Smooth muscle cell (in vitro differentiated cells): ENCODE results near the gene AQP2. TPM values are rescaled to one million over a fixed set of nuclear protein-coding genes. Genes with fewer than 3 reads are reported as not detected.
A peak's percentile ranks its signal among the peaks of the same experiment; 100 is the strongest.

Experiments
- DNase-seq: peaks from one replicate; lab custom pipeline; 2025; ENCODE audit not compliant: unreplicated experiment; lab: John Stamatoyannopoulos, UW
- H2AFZ ChIP-seq: fragments of 200-600 bp; sonication (generic); 2 replicates; pipeline ENCODE4 v1.6.0; 2016; ENCODE audit warnings: antibody characterized with exemption, low read depth, mild to moderate bottlenecking
- H3F3A ChIP-seq: fragments of 200-600 bp; sonication (generic); 2 replicates; pipeline ENCODE4 v1.6.0; 2017; ENCODE audit warnings: antibody characterized with exemption, low read depth
- H3K27ac ChIP-seq: fragments of 200-600 bp; sonication (generic); 2 replicates; pipeline ENCODE4 v1.5.1; 2016; ENCODE audit warnings: low read depth, mild to moderate bottlenecking
- H3K27me3 ChIP-seq: fragments of 200-600 bp; sonication (generic); 2 replicates; pipeline ENCODE4 v1.6.1; 2016; ENCODE audit warnings: low read depth, mild to moderate bottlenecking
- H3K36me3 ChIP-seq: fragments of 200-600 bp; sonication (generic); 2 replicates; pipeline ENCODE4 v1.5.1; 2016; ENCODE audit warnings: low read depth
- H3K4me1 ChIP-seq: fragments of 200-600 bp; sonication (generic); 2 replicates; pipeline ENCODE4 v1.5.1; 2016; ENCODE audit warnings: low read depth
- H3K4me2 ChIP-seq: fragments of 200-600 bp; sonication (generic); 2 replicates; pipeline ENCODE4 v1.6.0; 2016; ENCODE audit warnings: mild to moderate bottlenecking
- H3K4me3 ChIP-seq: fragments of 200-600 bp; sonication (generic); 2 replicates; pipeline ENCODE4 v1.5.1; 2016; ENCODE audit warnings: mild to moderate bottlenecking
- H3K79me2 ChIP-seq: fragments of 200-600 bp; sonication (generic); 2 replicates; pipeline ENCODE4 v1.6.0; 2016; ENCODE audit warnings: low read depth, mild to moderate bottlenecking
- H3K9ac ChIP-seq: fragments of 200-600 bp; sonication (generic); 2 replicates; pipeline ENCODE4 v1.6.0; 2016; ENCODE audit warnings: low read depth
- H3K9me3 ChIP-seq: fragments of 200-600 bp; sonication (generic); replicated peaks from 2 replicates; pipeline ENCODE4 v1.5.1; 2016; ENCODE audit warnings: low read depth
- H4K20me1 ChIP-seq: fragments of 200-600 bp; sonication (generic); 2 replicates; pipeline ENCODE4 v1.6.0; 2016; ENCODE audit warnings: low read depth
- CTCF ChIP-seq: fragments of 200-600 bp; sonication (generic); IDR thresholded peaks from 2 replicates; pipeline ENCODE4 v1.5.1; 2017; ENCODE audit warnings: borderline replicate concordance, mild to moderate bottlenecking, antibody characterized with exemption; ENCODE audit not compliant: insufficient read depth, poor library complexity, severe bottlenecking
- WGBS: methylation state at CpG from one replicate; pipeline ENCODE4 v1.1.7; 2016; ENCODE audit warnings: low lambda C conversion rate; 5-methylcytosine and 5-hydroxymethylcytosine counted together
- polyA plus RNA-seq: library from polyadenylated mRNA; unstranded; fragments of >200 nt; fragmentation: Nextera tagmentation; extraction: Ambion mirVana; gene quantifications from 2 replicates; pipeline ENCODE4 v1.2.1, GENCODE V29; 2016
- total RNA-seq: library from RNA; depleted of rRNA; stranded (reverse); fragments of >200 nt; gene quantifications from 2 replicates; pipeline ENCODE4 v1.2.3, GENCODE V29; 2014

Gene AQP2
- total and polyA plus RNA-seq, 2 experiments from 2014 or later = 0.13 to 0.14 TPM

- H2AFZ ChIP-seq = peak overlapping the region; percentile 96
- WGBS = 67% methylated on average over 9 of the region's 9 CpGs
- no peak for TF ChIP-seq CTCF
Observed at GRCh38 chr12:49946086-49946485, 4.5 kb upstream of the AQP2 start.

GRCh38 chr12:49946497-49946896 lies 4.0 kb upstream of the AQP2 start:
- no peaks in the 10 kb centered on the region for H4K20me1 ChIP-seq
- TF ChIP-seq CTCF = no peak
- H3K79me2 ChIP-seq = no peaks in the 10 kb centered on the region
- H3K27me3 ChIP-seq = no peaks in the 10 kb centered on the region
- H3K4me1 ChIP-seq = peaks cover 4% of the 10 kb centered on the region
- no peaks in the 10 kb centered on the region for H3K9me3 ChIP-seq
- no peak overlapping the region for H3K9ac ChIP-seq
- no peak overlapping the region for H3K27ac ChIP-seq
- no peak overlapping the region for H3K4me2 ChIP-seq
- H3F3A ChIP-seq = no peaks in the 10 kb centered on the region
- no peak overlapping the region for H3K4me3 ChIP-seq
- peak overlapping the region; percentile 96 for H2AFZ ChIP-seq
- DNase-seq = no peak
- H3K36me3 ChIP-seq = no peaks in the 10 kb centered on the region
- 78% methylated on average over 3 of the region's 3 CpGs for WGBS

More at GRCh38 chr12:49946086-49946485, 4.5 kb upstream of the AQP2 start:
- H3K4me1 ChIP-seq = peaks cover 4% of the 10 kb centered on the region
- DNase-seq = no peak
- no peaks in the 10 kb centered on the region for H3K9me3 ChIP-seq
- H3K4me2 ChIP-seq = no peak overlapping the region
- H3K9ac ChIP-seq = no peak overlapping the region
- H4K20me1 ChIP-seq = no peaks in the 10 kb centered on the region
- no peaks in the 10 kb centered on the region for H3K27me3 ChIP-seq
- no peak overlapping the region for H3K27ac ChIP-seq
- no peaks in the 10 kb centered on the region for H3K36me3 ChIP-seq
- no peak overlapping the region for H3K4me3 ChIP-seq
- no peaks in the 10 kb centered on the region for H3K79me2 ChIP-seq
- H3F3A ChIP-seq = no peaks in the 10 kb centered on the region

GRCh38 chr12:49947593-49948226 lies 2.8 kb upstream of the AQP2 start:
- WGBS = 86% methylated on average over 7 of the region's 7 CpGs
- no peaks in the 10 kb centered on the region for H4K20me1 ChIP-seq
- H3K79me2 ChIP-seq = no peaks in the 10 kb centered on the region
- H3K27ac ChIP-seq = no peak overlapping the region
- no peak for DNase-seq
- H3K4me2 ChIP-seq = no peak overlapping the region
- TF ChIP-seq CTCF = no peak
- H3K9me3 ChIP-seq = no peaks in the 10 kb centered on the region
- no peaks in the 10 kb centered on the region for H3K36me3 ChIP-seq
- H3K4me3 ChIP-seq = no peak overlapping the region
- no peaks in the 10 kb centered on the region for H3F3A ChIP-seq
- H3K4me1 ChIP-seq = peaks cover 4% of the 10 kb centered on the region
- H3K9ac ChIP-seq = no peak overlapping the region
- H2AFZ ChIP-seq = no peak overlapping the region
- no peaks in the 10 kb centered on the region for H3K27me3 ChIP-seq
